Astrocyte of the spinal cord (primary cell): ENCODE measurements around the gene BCO1.

Experiments used
- DNase-seq: peaks from one replicate; pipeline ENCODE4 v3.0.0; 2011; ENCODE audit warnings: low read depth, low spot score
- H3K4me3 ChIP-seq: 2 replicates; pipeline ENCODE4 v1.5.1; 2011; ENCODE audit warnings: low read depth, mild to moderate bottlenecking, low read length, moderate library complexity
- in situ Hi-C: cut with HindIII; loops from 2 replicates; pipeline ENCODE4 v1.10.0; 2017; ENCODE audit warnings: low sequenced_read_pairs
- TF ChIP-seq, protein P1 (sequence below): IDR thresholded peaks from 2 replicates; pipeline ENCODE4 v1.5.1; 2012; ENCODE audit warnings: low read depth, mild to moderate bottlenecking, low read length, inconsistent platforms

Gene BCO1

DNA sequence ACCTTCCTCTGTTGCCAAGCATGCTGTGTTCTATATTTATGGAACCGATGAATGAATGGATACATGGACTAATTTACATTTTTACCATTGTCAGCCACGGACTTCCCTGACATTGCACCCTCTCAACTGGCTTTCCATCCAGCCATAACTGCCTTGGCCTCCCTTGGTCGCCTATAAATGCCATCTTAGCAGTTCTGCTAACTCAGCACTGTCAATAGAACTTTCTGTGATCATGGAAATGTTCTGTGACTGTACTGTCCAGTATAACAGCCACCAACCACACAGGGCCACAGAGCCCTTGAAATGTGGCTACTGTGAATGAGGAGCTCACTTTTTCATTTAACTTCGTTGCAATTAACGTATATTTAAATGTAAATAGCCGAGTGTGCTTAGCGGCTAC lies 8.7 kb upstream of the BCO1 start:
- TF ChIP-seq, protein P1, sequence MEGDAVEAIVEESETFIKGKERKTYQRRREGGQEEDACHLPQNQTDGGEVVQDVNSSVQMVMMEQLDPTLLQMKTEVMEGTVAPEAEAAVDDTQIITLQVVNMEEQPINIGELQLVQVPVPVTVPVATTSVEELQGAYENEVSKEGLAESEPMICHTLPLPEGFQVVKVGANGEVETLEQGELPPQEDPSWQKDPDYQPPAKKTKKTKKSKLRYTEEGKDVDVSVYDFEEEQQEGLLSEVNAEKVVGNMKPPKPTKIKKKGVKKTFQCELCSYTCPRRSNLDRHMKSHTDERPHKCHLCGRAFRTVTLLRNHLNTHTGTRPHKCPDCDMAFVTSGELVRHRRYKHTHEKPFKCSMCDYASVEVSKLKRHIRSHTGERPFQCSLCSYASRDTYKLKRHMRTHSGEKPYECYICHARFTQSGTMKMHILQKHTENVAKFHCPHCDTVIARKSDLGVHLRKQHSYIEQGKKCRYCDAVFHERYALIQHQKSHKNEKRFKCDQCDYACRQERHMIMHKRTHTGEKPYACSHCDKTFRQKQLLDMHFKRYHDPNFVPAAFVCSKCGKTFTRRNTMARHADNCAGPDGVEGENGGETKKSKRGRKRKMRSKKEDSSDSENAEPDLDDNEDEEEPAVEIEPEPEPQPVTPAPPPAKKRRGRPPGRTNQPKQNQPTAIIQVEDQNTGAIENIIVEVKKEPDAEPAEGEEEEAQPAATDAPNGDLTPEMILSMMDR, result no peak
- DNase-seq, result no peak
- H3K4me3 ChIP-seq, result no peak overlapping the region
- in situ Hi-C loops, result no loop called here

- in situ Hi-C loops, result no loop called here
- TF ChIP-seq, protein P1, result no peak
- DNase-seq, result no peak
- H3K4me3 ChIP-seq, result no peak overlapping the region
Measured at GRCh38 chr16:81231014-81231413, 7.5 kb upstream of the BCO1 start.

DNA sequence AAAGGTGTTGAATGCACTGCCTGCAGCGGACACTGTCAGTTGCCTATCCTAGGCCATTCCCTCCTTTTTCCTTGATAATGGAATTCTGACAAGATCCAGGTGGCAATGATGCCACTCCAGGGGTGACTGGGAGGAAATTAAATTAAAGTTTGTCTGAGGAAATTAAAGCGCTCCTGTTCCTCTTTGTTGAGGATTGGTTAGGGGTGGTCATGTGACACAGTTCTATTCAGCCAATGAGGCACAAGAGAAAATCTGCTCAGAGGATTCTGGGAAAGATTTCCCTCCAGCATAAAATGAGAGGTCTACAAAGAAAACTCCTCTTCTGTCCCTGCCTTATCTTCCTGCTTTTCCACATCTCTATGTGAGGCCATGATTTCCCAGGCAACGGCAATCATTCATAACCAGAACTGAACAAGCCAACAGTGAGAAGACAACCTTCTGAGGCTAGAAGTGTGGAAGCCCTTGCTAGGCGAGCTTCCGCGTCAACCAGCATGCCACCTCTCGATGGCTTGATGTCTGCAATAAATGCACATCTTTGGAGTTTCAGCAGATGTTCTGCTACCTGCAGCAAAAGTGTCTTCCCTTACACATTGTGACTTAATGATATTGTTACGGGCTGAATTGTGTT lies 5.6 kb upstream of the BCO1 start:
- in situ Hi-C loops, result no loop called here
- DNase-seq, result no peak
- H3K4me3 ChIP-seq, result no peak overlapping the region
- TF ChIP-seq, protein P1, result no peak

DNA sequence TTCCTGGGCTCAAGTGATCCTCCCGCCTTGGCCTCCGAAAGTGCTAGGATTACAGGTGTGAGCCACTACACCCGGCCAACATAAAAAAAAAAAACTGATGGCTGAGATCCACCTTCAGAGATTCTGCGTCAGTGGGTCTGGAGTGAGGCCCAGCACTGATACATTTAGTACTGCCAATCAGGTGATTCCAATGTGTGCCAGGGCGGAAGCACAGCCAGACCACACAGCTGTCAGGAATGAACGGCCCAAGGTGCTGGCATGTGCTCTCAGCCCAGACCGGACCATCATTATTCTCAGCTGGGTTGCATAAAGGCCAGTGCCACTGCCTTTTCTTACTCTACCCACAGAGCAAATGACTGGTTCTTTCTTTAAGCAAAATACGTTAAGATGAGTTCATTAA lies 1.2 kb upstream of the BCO1 start:
- DNase-seq, result peak; percentile 36
- TF ChIP-seq, protein P1, result no peak
- in situ Hi-C loops, result no loop called here
- H3K4me3 ChIP-seq, result no peak overlapping the region

DNA sequence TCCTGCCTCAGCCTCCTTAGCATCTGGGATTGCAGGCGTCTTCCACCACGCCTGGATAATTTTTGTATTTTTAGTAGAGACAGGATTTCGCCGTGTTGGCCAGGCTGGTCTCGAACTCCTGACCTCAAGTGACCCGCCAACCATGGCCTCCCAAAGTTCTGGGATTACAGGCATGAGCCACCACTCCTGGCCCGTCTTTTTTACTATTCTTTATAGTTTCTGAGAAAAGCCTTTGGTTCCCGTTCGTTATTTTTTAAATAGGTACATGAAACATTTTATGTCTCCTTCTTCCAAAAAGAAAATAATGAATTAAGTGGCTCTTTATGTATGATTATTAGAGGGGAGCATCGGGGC lies 570 bp upstream of the BCO1 start:
- no peak overlapping the region for H3K4me3 ChIP-seq
- in situ Hi-C loops, result no loop called here
- no peak for DNase-seq
- TF ChIP-seq, protein P1, result no peak

DNA sequence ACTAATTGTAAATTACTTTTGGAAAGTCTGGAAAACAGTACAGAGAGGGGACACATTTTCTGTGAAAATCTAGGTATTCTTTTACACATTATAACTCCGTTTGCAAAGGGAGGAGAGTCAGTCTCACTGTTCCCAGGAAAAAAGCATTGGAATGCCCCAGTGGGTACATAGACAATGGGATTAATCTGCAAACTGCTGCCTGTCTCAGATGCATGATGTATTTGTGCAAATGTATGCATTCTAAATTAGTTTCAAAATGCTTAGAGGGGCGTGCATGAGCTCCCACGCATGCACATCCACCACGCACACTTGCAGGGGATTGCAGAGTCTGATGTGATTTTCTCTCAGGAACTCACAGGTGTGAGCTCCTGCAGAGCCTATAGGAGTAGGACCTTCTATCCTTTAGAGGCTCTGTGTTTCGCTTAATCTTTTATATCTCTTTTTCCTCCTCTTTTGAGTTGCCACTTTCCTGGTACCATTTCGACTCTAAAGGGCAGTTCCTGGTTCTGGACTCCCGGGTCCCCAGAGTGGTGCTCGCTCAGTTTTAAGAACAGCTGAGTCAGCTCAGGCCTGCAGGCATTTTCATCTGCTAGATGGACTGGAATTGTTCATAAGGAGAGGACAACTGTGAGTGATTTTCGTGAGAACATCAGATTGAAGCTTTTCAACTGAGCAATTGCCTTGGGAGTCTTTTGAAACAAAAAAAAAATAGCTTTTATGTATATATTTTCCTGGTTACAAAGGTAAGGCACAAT lies 1.1 kb downstream of the BCO1 start:
- H3K4me3 ChIP-seq, result no peak overlapping the region
- TF ChIP-seq, protein P1, result no peak
- in situ Hi-C loops, result no loop called here
- DNase-seq, result no peak
